ENCODE results near the gene UTY. TPM values are rescaled to one million over a fixed set of nuclear protein-coding genes. Genes with fewer than 3 reads are reported as not detected.

Gene UTY
- total and polyA plus RNA-seq, 2 of the 8 experiments (the other 6 are each of a cell fraction or from before 2014, with no cell fraction given): 7.2 to 20.4 TPM

GRCh38 chrY:13368513-13368845 is 111.4 kb downstream of the UTY start:
- no peak overlapping the region for H2BK120ac ChIP-seq (replicated peaks; ENCODE audit: low read depth, low read length)
- TF ChIP-seq POLR2A (IDR thresholded peaks at IDR 0.05; ENCODE audit: control extremely low read depth in 1 of 2, low read depth in 2 of 2, low read length in 2 of 2) (no peak), CBX8 (IDR thresholded peaks at IDR 0.05; ENCODE audit: borderline replicate concordance, low read depth, low read length) (no peak), RNF2 (IDR thresholded peaks at IDR 0.05; ENCODE audit: borderline replicate concordance, low read depth, low read length, missing control alignments, poor library complexity, severe bottlenecking) (no peak), ASH2L (IDR thresholded peaks at IDR 0.05; ENCODE audit: low read length) (no peak), USF2 (IDR thresholded peaks at IDR 0.05; ENCODE audit: low read length) (no peak), HDAC2 (IDR thresholded peaks at IDR 0.05; ENCODE audit: borderline replicate concordance in 1 of 2, low read depth in 2 of 2, low read length in 2 of 2) (no peak), TCF12 (IDR thresholded peaks at IDR 0.05; ENCODE audit: low read depth, low read length) (no peak), SP1 (IDR thresholded peaks at IDR 0.05; ENCODE audit: low read depth, low read length) (no peak), TEAD4 (IDR thresholded peaks at IDR 0.05; ENCODE audit: low read depth, low read length) (no peak), CHD2 (IDR thresholded peaks at IDR 0.05; ENCODE audit: low read length) (no peak), POLR2AphosphoS5 (IDR thresholded peaks at IDR 0.05; ENCODE audit: low read depth, low read length) (no peak), EP300 (IDR thresholded peaks at IDR 0.05; ENCODE audit: borderline replicate concordance in 1 of 2, low read depth in 2 of 2, low read length in 2 of 2) (no peak), SIN3A (conservative IDR thresholded peaks at IDR 0.05 in 1 of 2, IDR thresholded peaks at IDR 0.05 in 1 of 2; ENCODE audit: low read depth in 1 of 2, low read length in 2 of 2) (no peak), SP4 (IDR thresholded peaks at IDR 0.05; ENCODE audit: low read length) (no peak)

More at GRCh38 chrY:13368513-13368845, 111.4 kb downstream of the UTY start:
- H3K23me2 ChIP-seq (ENCODE audit: low read depth, low read length): no peaks in the 10 kb centered on the region
- H2BK5ac ChIP-seq (ENCODE audit: low read depth, low read length): no peak overlapping the region
- no peaks in the 10 kb centered on the region for H3K4me1 ChIP-seq (replicated peaks in 1 of 4; ENCODE audit: control insufficient read depth in 3 of 4, insufficient read depth in 4 of 4, low read length in 3 of 4)
- H2BK20ac ChIP-seq (ENCODE audit: low read length): no peak overlapping the region
- H4K5ac ChIP-seq (ENCODE audit: insufficient read length, low read depth, low read length): no peak overlapping the region
- no peak overlapping the region for H3K27ac ChIP-seq (ENCODE audit: low read depth, low read length)
- no peaks in the 10 kb centered on the region for H3K27me3 ChIP-seq (replicated peaks in 1 of 4; ENCODE audit: control insufficient read depth in 3 of 4, extremely low read depth in 1 of 4, insufficient read depth in 3 of 4, low read length in 3 of 4)
- no peak overlapping the region for H3K18ac ChIP-seq (ENCODE audit: extremely low read depth, low read length)
- no peak overlapping the region for H4K8ac ChIP-seq (ENCODE audit: extremely low read depth, insufficient read depth, low read length)
- no peak overlapping the region for H3K4me3 ChIP-seq (ENCODE audit: extremely low read depth in 1 of 4, insufficient read depth in 2 of 4, low read depth in 3 of 4, low read length in 4 of 4)
- H3K79me2 ChIP-seq (ENCODE audit: control insufficient read depth in 1 of 2, insufficient read depth in 2 of 2, low read length in 2 of 2): no peaks in the 10 kb centered on the region
- no peak overlapping the region for H3K56ac ChIP-seq (replicated peaks; ENCODE audit: insufficient read length, low read depth, low read length)
- no peak overlapping the region for H2BK12ac ChIP-seq (ENCODE audit: low read depth, low read length)
- DNase-seq (ENCODE audit: low read depth in 1 of 2, low spot score in 2 of 2) (no peak), FAIRE-seq (no peak)
- H2AFZ ChIP-seq (ENCODE audit: low read length): no peak overlapping the region
- H3K36me3 ChIP-seq (ENCODE audit: control insufficient read depth in 2 of 4, insufficient read depth in 4 of 4, low read length in 3 of 4): no peaks in the 10 kb centered on the region; a peak in 1 of 8 replicates
- no peak overlapping the region for H3K9ac ChIP-seq (replicated peaks in 1 of 4; ENCODE audit: extremely low read depth in 1 of 4, low read depth in 3 of 4, low read length in 3 of 4)
- no peak overlapping the region for H4K91ac ChIP-seq (replicated peaks; ENCODE audit: insufficient read length, low read length)
- no peak overlapping the region for H2AK5ac ChIP-seq (ENCODE audit: low read depth, low read length)
- H3K79me1 ChIP-seq (ENCODE audit: low read depth, low read length): no peaks in the 10 kb centered on the region
- H3K14ac ChIP-seq (ENCODE audit: insufficient read length): no peak overlapping the region
- CTCF ChIA-PET (ENCODE audit: partially characterized antibody): no interaction called here
- H3K4ac ChIP-seq (replicated peaks; ENCODE audit: insufficient read length, low read depth, low read length): no peak overlapping the region
- no peak overlapping the region for H2BK15ac ChIP-seq (ENCODE audit: low read length)
- WGBS, 2 experiments (ENCODE audit: extremely low coverage in 1 of 2, insufficient coverage in 1 of 2, insufficient read length in 1 of 2, insufficient replicate concordance in 2 of 2, low coverage in 1 of 2, low lambda C conversion rate in 2 of 2, missing lambda C conversion rate in 1 of 2): 91% methylated on average over 4 of the region's 4 CpGs; no CpG with 5 or more reads in 1 of the 2 experiments
- POLR2A ChIA-PET (ENCODE audit: partially characterized antibody): no interaction called here
- no peaks in the 10 kb centered on the region for H4K20me1 ChIP-seq (replicated peaks in 1 of 2; ENCODE audit: control insufficient read depth in 1 of 2, insufficient read depth in 2 of 2, low read length in 2 of 2)
- no peaks in the 10 kb centered on the region for H3K9me3 ChIP-seq (ENCODE audit: insufficient read depth in 2 of 2, low read depth in 1 of 2, low read length in 1 of 2)
- no peak overlapping the region for H3K4me2 ChIP-seq (ENCODE audit: insufficient read depth in 1 of 2, low read depth in 2 of 2, low read length in 2 of 2)
- no peak overlapping the region for H3K23ac ChIP-seq (ENCODE audit: insufficient read length)

Data from H1 (cell line).